GM04504 (cell line): ENCODE measurements around the gene AKT1.

Source experiments
- DNase-seq: peaks from one replicate; pipeline ENCODE4 v3.0.0-alpha.2; 2012; ENCODE audit warnings: low read depth

AKT1 gene

GRCh38 chr14:104786091-104786586 lies 9.4 kb downstream of the AKT1 start:
- no peak for DNase-seq

DNA sequence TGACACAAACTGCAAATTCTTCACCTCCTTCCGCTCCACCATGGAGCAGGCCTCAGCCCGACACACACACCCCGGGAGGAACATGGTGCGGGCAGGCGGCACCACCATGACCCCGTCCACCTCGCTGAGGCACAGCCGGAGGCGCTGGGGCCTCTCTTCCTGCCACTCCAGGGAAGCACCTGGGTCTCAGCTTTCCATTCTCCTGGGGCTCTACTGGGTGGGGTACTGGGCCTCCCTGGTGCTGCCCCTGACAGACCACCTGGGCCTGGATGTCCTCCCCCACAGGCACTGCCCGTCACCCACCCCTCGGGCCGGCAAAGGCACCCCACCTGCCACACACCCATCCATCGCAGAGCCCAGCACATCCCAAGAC lies 9.9 kb downstream of the AKT1 start:
- DNase-seq: no peak

GRCh38 chr14:104784846-104785707 lies 10.5 kb downstream of the AKT1 start:
- DNase-seq: no peak

- no peak for DNase-seq
These were observed 11.4 kb downstream of the AKT1 start for GRCh38 chr14:104784218-104784568.

- DNase-seq: no peak
These were observed 11.9 kb downstream of the AKT1 start for GRCh38 chr14:104783484-104784217.

GRCh38 chr14:104782808-104783139 lies 12.8 kb downstream of the AKT1 start:
- no peak for DNase-seq

GRCh38 chr14:104782086-104782807 lies 13.3 kb downstream of the AKT1 start:
- DNase-seq: no peak

DNA sequence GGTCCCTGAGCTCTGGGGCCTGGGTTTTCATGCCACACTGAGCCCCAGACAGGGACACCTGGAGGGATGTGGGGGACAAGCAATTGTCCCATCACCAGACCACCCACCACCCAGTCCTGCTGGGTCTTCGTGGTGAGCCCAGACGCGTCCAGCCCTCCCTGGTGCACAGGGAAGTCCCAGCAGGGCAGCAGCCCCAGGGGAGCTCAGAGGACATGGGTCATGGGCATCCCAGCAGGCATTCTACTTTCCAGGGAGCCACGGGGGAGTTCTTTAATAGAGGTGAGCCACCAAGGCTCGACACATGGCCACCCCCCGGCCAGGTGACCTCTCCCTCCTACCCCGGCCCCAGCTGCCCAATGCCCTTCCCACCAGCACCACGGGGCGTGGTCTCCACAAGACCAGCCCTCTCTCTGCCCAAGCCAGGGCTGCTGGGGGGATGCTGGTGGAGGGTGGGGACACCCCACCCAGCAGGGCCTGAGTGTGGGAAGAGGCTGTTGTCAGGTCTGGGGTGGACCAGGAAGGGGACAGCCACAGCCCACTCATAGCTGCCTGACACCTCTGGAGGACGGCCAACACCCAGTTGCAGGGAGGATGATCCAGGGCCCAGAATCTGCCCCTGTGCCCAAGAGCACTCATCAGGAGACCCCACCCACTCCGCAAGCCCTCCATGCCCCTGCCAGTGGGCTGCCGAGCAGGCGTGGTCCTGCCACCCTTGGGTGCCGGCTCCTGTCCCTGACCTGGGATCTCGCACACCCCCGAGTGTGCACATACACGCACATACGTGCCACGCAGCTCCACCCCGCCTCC lies 14.1 kb downstream of the AKT1 start:
- no peak for DNase-seq

GRCh38 chr14:104780513-104781030 lies 15.0 kb downstream of the AKT1 start:
- DNase-seq: no peak

DNA sequence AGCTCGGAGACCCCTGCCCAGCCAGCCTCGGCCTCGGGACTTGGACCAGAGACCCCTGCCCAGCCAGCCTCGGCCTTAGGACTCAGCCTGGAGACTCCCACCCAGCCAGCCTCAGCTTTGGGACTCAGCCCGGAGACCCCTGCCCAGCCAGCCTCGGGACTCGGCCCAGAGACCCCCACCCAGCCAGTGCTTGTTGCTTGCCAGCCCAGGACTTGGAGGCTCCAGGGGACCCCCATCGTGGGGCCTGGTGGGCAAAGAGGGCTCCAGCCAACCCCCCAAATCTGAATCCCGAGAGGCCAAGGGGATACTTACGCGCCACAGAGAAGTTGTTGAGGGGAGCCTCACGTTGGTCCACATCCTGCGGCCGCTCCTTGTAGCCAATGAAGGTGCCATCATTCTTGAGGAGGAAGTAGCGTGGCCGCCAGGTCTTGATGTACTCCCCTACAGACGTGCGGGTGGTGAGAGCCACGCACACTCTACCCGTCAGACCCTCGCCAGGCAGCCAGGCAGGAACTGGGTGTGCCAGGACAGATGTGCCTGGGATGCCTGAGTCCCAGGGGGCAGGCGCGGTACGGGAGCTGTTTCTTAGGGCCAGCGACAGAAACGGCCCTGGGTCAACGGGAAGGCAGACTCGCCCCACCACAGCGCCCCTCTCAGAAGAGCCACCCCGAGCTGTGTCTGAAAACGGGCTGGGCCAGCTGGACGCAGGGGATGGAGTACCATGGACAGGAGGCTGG lies 15.6 kb downstream of the AKT1 start:
- DNase-seq: no peak

DNA sequence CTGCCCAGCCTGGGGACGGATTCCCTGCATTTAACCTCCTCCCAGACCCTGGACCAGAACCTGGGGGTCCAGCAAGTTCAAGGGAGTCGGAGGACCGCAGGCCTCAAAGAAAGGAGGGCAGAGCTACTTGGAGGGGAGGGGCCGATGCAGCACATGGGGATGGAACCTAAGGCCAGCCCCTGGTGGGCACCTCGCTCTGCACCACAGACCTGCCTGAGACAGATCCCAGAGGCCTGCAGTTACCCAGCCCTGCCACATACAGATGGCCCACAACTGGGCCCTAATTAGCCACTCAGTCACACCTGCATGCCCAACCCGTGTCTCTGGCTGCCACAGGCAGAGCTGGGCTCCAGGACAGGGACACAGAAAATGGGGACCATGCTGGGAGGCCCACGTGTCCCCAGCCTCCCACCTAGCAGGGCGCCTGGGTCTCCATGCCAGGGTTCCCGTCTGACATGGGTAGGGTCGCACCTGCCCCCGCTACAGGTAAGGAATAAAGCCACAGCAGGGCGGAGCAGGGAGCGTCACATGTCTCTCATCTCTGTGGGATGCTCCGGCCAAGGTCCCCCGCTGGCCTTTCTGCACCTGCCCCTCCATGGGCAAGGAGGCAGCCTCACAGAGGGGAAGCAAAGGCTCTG lies 16.7 kb downstream of the AKT1 start:
- no peak for DNase-seq

GRCh38 chr14:104777808-104778249 lies 17.7 kb downstream of the AKT1 start:
- no peak for DNase-seq

GRCh38 chr14:104776961-104777807 lies 18.4 kb downstream of the AKT1 start:
- no peak for DNase-seq

DNA sequence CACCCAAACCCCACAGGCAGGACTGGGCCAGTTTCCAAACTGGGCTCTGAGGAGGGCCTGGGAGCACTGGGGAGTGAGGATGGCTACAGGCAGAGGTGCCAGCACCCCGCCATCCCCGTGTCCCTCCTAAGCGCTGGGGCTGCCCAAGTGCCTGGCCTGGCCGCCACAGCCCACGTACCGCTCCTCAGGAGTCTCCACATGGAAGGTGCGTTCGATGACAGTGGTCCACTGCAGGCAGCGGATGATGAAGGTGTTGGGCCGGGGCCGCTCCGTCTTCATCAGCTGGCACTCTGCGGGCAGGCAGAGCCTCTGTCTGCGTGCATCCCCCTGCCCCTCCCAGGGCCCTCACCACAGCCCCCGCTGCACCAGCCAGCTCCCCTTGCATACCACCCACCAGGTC lies 19.1 kb downstream of the AKT1 start:
- no peak for DNase-seq

GRCh38 chr14:104775073-104775489 lies 20.5 kb downstream of the AKT1 start:
- no peak for DNase-seq

GRCh38 chr14:104774453-104775072 lies 21.0 kb downstream of the AKT1 start:
- DNase-seq: no peak

DNA sequence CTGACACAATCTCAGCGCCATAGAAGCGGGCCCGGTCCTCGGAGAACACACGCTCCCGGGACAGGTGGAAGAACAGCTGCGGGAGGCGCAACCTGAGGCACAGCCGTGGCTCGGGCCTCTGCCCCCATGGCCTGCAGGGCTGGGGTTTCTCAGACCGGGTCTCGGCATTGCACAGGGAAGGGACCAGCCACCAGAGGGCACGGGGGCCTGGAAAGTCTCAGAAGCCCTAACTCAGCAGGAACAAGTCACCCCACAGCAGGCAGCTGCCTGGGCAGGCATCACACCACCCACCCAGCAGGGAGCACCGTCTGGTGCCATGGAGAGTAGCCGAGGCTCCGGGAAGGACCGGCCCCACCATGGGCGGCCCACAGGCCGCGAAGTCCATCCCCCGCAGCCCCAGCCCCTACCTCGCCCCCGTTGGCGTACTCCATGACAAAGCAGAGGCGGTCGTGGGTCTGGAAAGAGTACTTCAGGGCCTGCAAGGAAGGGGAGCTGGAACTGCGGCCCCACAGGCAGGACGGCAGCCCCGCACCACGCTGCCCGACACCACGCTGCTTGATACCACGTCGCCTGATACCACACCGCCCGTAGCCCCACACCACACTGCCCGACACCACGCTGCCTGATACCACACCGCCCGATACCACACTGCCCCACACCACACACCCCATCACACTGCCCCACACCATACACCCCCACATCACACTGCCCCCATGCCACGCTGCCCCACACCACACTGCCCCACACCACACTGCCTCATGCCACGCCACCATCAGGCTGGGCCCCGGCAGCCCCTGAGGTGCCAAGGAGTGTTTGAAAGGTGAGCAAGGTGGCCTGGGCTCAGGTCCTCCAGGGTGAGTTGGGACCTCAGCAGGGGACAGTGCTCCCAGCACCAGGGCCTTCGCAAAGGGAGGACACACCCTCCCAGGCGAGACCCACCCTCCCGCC lies 21.8 kb downstream of the AKT1 start:
- DNase-seq: no peak
